Hepatocyte (in vitro differentiated cells): Measurements from ENCODE around the gene CHFR. TPM values are rescaled to one million over a fixed set of nuclear protein-coding genes. Genes with fewer than 3 reads are reported as not detected.
"Not testable (repeated sequence)": the region's sequence is repeated elsewhere in the genome, so short reads cannot be mapped to it uniquely, and the experiment has no call there.

Experiments used
- DNase-seq: peaks from one replicate; pipeline ENCODE4 v3.0.0-alpha.2; 2016; ENCODE audit warnings: low spot score
- H2AFZ ChIP-seq: fragments of 200-600 bp; sonication (generic); 2 replicates; pipeline ENCODE4 v1.6.0; 2016; ENCODE audit warnings: antibody characterized with exemption, mild to moderate bottlenecking
- H3K27ac ChIP-seq: fragments of 200-600 bp; sonication (generic); 2 replicates; pipeline ENCODE4 v1.5.1; 2016; ENCODE audit warnings: mild to moderate bottlenecking
- H3K27me3 ChIP-seq: fragments of 200-600 bp; sonication (generic); 2 replicates; pipeline ENCODE4 v1.6.1; 2016
- H3K36me3 ChIP-seq: fragments of 200-600 bp; sonication (generic); replicated peaks from 2 replicates; pipeline ENCODE4 v1.5.1; 2016; ENCODE audit warnings: low read depth; ENCODE audit not compliant: insufficient read depth
- H3K4me1 ChIP-seq: fragments of 200-600 bp; sonication (generic); 2 replicates; pipeline ENCODE4 v1.5.1; 2016; ENCODE audit warnings: mild to moderate bottlenecking, moderate library complexity; ENCODE audit not compliant: insufficient read depth
- H3K4me2 ChIP-seq: fragments of 200-600 bp; sonication (generic); 2 replicates; pipeline ENCODE4 v1.6.0; 2016
- H3K4me3 ChIP-seq: fragments of 200-600 bp; sonication (generic); 2 replicates; pipeline ENCODE4 v1.5.1; 2016; ENCODE audit warnings: mild to moderate bottlenecking
- H3K79me2 ChIP-seq: fragments of 200-600 bp; sonication (generic); 2 replicates; pipeline ENCODE4 v1.6.0; 2017; ENCODE audit warnings: mild to moderate bottlenecking
- H3K9me2 ChIP-seq: fragments of 200-600 bp; sonication (generic); replicated peaks from 2 replicates; pipeline ENCODE4 v1.6.0; 2017; ENCODE audit warnings: mild to moderate bottlenecking; ENCODE audit not compliant: insufficient read depth
- H3K9me3 ChIP-seq: fragments of 200-600 bp; sonication (generic); 2 replicates; pipeline ENCODE4 v1.5.1; 2016; ENCODE audit warnings: low read depth, mild to moderate bottlenecking
- H4K20me1 ChIP-seq: fragments of 200-600 bp; sonication (generic); 2 replicates; pipeline ENCODE4 v1.6.0; 2016; ENCODE audit warnings: mild to moderate bottlenecking; ENCODE audit not compliant: insufficient read depth, poor library complexity, severe bottlenecking
- CTCF ChIP-seq: fragments of 200-600 bp; sonication (generic); IDR thresholded peaks from 2 replicates; pipeline ENCODE4 v1.5.1; 2016; ENCODE audit warnings: antibody characterized with exemption, mild to moderate bottlenecking; ENCODE audit not compliant: poor library complexity
- EZH2 ChIP-seq: fragments of 200-600 bp; sonication (generic); IDR thresholded peaks from 2 replicates; pipeline ENCODE4 v1.6.1; 2016; ENCODE audit warnings: antibody characterized with exemption, mild to moderate bottlenecking, borderline replicate concordance
- EZH2phosphoT487 ChIP-seq: fragments of 200-600 bp; sonication (generic); IDR thresholded peaks from one replicate; pipeline ENCODE4 v1.6.1; 2018; ENCODE audit warnings: antibody characterized with exemption, mild to moderate bottlenecking, low read depth, moderate library complexity; ENCODE audit not compliant: unreplicated experiment, severe bottlenecking
- WGBS: methylation state at CpG from one replicate; pipeline ENCODE4 v1.1.6; 2016; ENCODE audit warnings: low lambda C conversion rate; ENCODE audit errors: missing lambda C conversion rate; 5-methylcytosine and 5-hydroxymethylcytosine counted together
- polyA plus RNA-seq: library from polyadenylated mRNA; unstranded; fragments of >200 nt; fragmentation: Nextera tagmentation; extraction: Ambion mirVana; gene quantifications from 2 replicates; pipeline ENCODE4 v1.2.1, GENCODE V29; 2016
- total RNA-seq: library from RNA; depleted of rRNA; stranded (reverse); fragments of >200 nt; gene quantifications from 2 replicates; pipeline ENCODE4 v1.2.3, GENCODE V29; 2014

The CHFR gene
- total and polyA plus RNA-seq, 2 experiments from 2014 or later: 33.4 to 36.8 TPM

GRCh38 chr12:132836795-132837331 is 50.5 kb downstream of the CHFR start:
- no peaks in the 10 kb centered on the region for H4K20me1 ChIP-seq
- H3K4me3 ChIP-seq: no peak overlapping the region
- H3K27ac ChIP-seq: no peak overlapping the region
- H3K4me2 ChIP-seq: no peak overlapping the region
- H3K27me3 ChIP-seq: no peaks in the 10 kb centered on the region
- H3K4me1 ChIP-seq: no peaks in the 10 kb centered on the region
- WGBS: 81% methylated on average over 5 of the region's 5 CpGs
- DNase-seq: no peak
- H2AFZ ChIP-seq: no peak overlapping the region
- H3K79me2 ChIP-seq: no peaks in the 10 kb centered on the region
- no peaks in the 10 kb centered on the region for H3K9me3 ChIP-seq
- H3K9me2 ChIP-seq: no peaks in the 10 kb centered on the region
- no peaks in the 10 kb centered on the region for H3K36me3 ChIP-seq
- TF ChIP-seq CTCF (no peak), EZH2phosphoT487 (no peak), EZH2 (no peak)

DNA sequence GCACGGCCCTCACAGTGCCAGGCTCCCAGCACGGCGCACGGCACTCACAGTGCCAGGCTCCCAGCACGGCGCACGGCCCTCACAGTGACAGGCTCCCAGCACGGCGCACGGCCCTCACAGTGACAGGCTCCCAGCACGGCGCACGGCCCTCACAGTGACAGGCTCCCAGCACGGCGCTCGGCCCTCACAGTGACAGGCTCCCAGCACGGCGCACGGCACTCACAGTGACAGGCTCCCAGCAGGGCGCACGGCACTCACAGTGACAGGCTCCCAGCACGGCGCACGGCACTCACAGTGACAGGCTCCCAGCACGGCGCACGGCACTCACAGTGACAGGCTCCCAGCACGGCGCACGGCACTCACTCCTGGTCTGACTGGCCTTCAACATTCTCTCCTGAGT is 51.2 kb downstream of the CHFR start:
- H2AFZ ChIP-seq, H3K4me1 ChIP-seq, H3K4me3 ChIP-seq, H3K79me2 ChIP-seq, H4K20me1 ChIP-seq, H3K4me2 ChIP-seq, H3K27me3 ChIP-seq, H3K27ac ChIP-seq, H3K9me2 ChIP-seq, H3K9me3 ChIP-seq, H3K36me3 ChIP-seq, DNase-seq: not testable (repeated sequence)
- WGBS: over 99% methylated on average over 10 of the region's 30 CpGs

- no peaks in the 10 kb centered on the region for H3K27me3 ChIP-seq
- no peaks in the 10 kb centered on the region for H4K20me1 ChIP-seq
- no peaks in the 10 kb centered on the region for H3K9me3 ChIP-seq
- no peaks in the 10 kb centered on the region for H3K4me1 ChIP-seq
- DNase-seq: no peak
- no peak overlapping the region for H3K4me3 ChIP-seq
- no peak overlapping the region for H2AFZ ChIP-seq
- H3K27ac ChIP-seq: no peak overlapping the region
- 93% methylated on average over 25 of the region's 42 CpGs for WGBS
- no peak for TF ChIP-seq CTCF
- TF ChIP-seq EZH2phosphoT487: no peak
- H3K4me2 ChIP-seq: no peak overlapping the region
- H3K79me2 ChIP-seq: no peaks in the 10 kb centered on the region
- no peaks in the 10 kb centered on the region for H3K36me3 ChIP-seq
- no peaks in the 10 kb centered on the region for H3K9me2 ChIP-seq
Observed at GRCh38 chr12:132835076-132836025, 52.1 kb downstream of the CHFR start.

DNA sequence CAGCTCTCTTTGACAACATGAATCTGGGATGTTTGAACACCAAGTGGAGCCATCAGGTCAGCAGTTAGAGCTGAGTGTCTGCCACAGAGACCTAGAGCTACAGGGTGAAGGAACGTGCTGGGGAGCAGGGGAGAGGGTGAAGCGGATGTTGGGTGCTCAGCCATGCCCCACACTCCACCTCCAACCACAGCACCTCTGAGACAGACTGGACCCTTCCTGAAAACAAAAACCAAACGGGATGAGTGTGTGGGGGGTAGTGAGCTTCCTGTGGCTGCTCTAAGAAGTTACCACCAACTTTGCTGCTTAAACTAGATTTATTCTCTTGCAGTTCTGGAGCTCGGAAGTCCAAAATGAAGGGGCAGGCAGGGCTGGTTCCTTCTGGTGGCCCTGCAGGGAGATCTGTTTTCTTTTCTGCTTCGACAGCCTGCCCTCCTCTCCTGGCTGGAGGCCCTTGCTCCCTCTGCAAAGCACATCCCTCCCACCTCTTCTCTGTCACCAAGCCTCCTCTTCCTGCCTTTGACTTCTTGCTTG is 53.2 kb downstream of the CHFR start:
- Histone ChIP-seq H2AFZ (no peak overlapping the region), H3K27me3 (no peaks in the 10 kb centered on the region), H3K9me2 (no peaks in the 10 kb centered on the region), H3K4me1 (no peaks in the 10 kb centered on the region), H3K27ac (no peak overlapping the region), H4K20me1 (no peaks in the 10 kb centered on the region), H3K36me3 (no peaks in the 10 kb centered on the region), H3K4me3 (no peak overlapping the region), H3K79me2 (no peaks in the 10 kb centered on the region), H3K9me3 (no peaks in the 10 kb centered on the region), H3K4me2 (no peak overlapping the region)
- no peak for TF ChIP-seq EZH2
- TF ChIP-seq EZH2phosphoT487: no peak
- TF ChIP-seq CTCF: no peak
- WGBS: 89% methylated on average over 5 of the region's 5 CpGs
- no peak for DNase-seq
